HTR-8/SVneo (cell line): ENCODE results near the gene ZNF214.

Experiments used
- DNase-seq: peaks from one replicate; pipeline ENCODE4 v3.0.0; 2011; ENCODE audit warnings: low spot score, mixed read lengths; ENCODE audit not compliant: insufficient read length
- FAIRE-seq: peaks from 2 replicates; lab custom pipeline; 2011; peaks lifted over from hg19 to GRCh38; lab: Jason Lieb, UNC

ZNF214 gene

GRCh38 chr11:7020183-7020917 lies at the start of gene ZNF214, which contains the start of gene NLRP14:
Gene ZNF214 (minus strand): TSS chr11:7020346. CDS start chr11:7002835, 17,511 bp downstream.
Gene NLRP14 (plus strand): TSS chr11:7020479. CDS start chr11:7038587, 18,108 bp downstream.
- DNase-seq (peak; percentile 41), FAIRE-seq (no peak)

- no peak for DNase-seq
- FAIRE-seq, result no peak
Observed at GRCh38 chr11:7062534-7062933, 42.4 kb upstream of the ZNF214 start.

- FAIRE-seq, result no peak
- DNase-seq, result no peak
Observed at GRCh38 chr11:7060868-7061267, 40.7 kb upstream of the ZNF214 start.

GRCh38 chr11:7057641-7058040 lies 37.5 kb upstream of the ZNF214 start:
- DNase-seq, result no peak
- no peak for FAIRE-seq

GRCh38 chr11:7056828-7057513 lies 36.8 kb upstream of the ZNF214 start:
- FAIRE-seq (no peak), DNase-seq (no peak)

- no peak for DNase-seq
- no peak for FAIRE-seq
Observed at GRCh38 chr11:7050191-7050590, 30.0 kb upstream of the ZNF214 start.

GRCh38 chr11:7046474-7047175 lies 26.5 kb upstream of the ZNF214 start:
- DNase-seq (no peak), FAIRE-seq (no peak)

- FAIRE-seq (no peak), DNase-seq (no peak)
Observed at GRCh38 chr11:7034019-7034418, 13.9 kb upstream of the ZNF214 start.

- no peak for FAIRE-seq
Observed at GRCh38 chr11:7032692-7033091, 12.5 kb upstream of the ZNF214 start.

GRCh38 chr11:7031471-7031871 lies 11.3 kb upstream of the ZNF214 start:
- DNase-seq (no peak), FAIRE-seq (no peak)

More at GRCh38 chr11:7032692-7033091, 12.5 kb upstream of the ZNF214 start:
- no peak for DNase-seq

- no peak for FAIRE-seq
- no peak for DNase-seq
Observed at GRCh38 chr11:7030836-7031235, 10.7 kb upstream of the ZNF214 start.

GRCh38 chr11:7028141-7028540 lies 8.0 kb upstream of the ZNF214 start:
- no peak for FAIRE-seq
- no peak for DNase-seq

- no peak for FAIRE-seq
- DNase-seq, result no peak
Observed at GRCh38 chr11:7021318-7021717, 1.2 kb upstream of the ZNF214 start.

- DNase-seq (no peak), FAIRE-seq (no peak)
Observed at GRCh38 chr11:7019500-7020182, 505 bp downstream of the ZNF214 start.

GRCh38 chr11:7016011-7016410 lies 4.1 kb downstream of the ZNF214 start:
- no peak for FAIRE-seq
- DNase-seq, result no peak

GRCh38 chr11:7014118-7014517 lies 6.0 kb downstream of the ZNF214 start:
- FAIRE-seq (no peak), DNase-seq (no peak)

GRCh38 chr11:7004482-7004881 lies 15.7 kb downstream of the ZNF214 start:
- FAIRE-seq, result no peak
- DNase-seq, result no peak

- FAIRE-seq (no peak), DNase-seq (no peak)
Observed at GRCh38 chr11:6995703-6996102, 24.4 kb downstream of the ZNF214 start.

GRCh38 chr11:6992457-6993417 lies 27.4 kb downstream of the ZNF214 start:
- no peak for DNase-seq
- no peak for FAIRE-seq
